Motor neuron (in vitro differentiated cells): Measurements from ENCODE around the gene CMAS. TPM values are rescaled to one million over a fixed set of nuclear protein-coding genes. Genes with fewer than 3 reads are reported as not detected.
A peak's percentile ranks its signal among the peaks of the same experiment; 100 is the strongest.
"Not testable (repeated sequence)": the region's sequence is repeated elsewhere in the genome, so short reads cannot be mapped to it uniquely, and the experiment has no call there.

Experiments
- ATAC-seq, 8 experiments: fragments of 200-7000 bp; cut with Tn5 transposase; replicated peaks in 6 of 8; 2 replicates each; pipeline ENCODE4 v1.8.0; 2021; ENCODE audit warnings: mild to moderate bottlenecking in 8 of 8, moderate library complexity in 8 of 8
- H3K27ac ChIP-seq, 2 donors: fragments of 250-450 bp; sonication (Bioruptor Pico); 2 replicates each; pipeline ENCODE4 v1.9.0; 2021; ENCODE audit warnings: antibody characterized with exemption in 2 of 2, mild to moderate bottlenecking in 2 of 2, moderate library complexity in 1 of 2
- H3K4me1 ChIP-seq, 2 donors: fragments of 250-450 bp; sonication (Bioruptor Pico); replicated peaks in 1 of 2; 2 replicates each; pipeline ENCODE4 v1.6.1; 2021; ENCODE audit warnings: antibody characterized with exemption in 2 of 2, mild to moderate bottlenecking in 2 of 2, moderate library complexity in 1 of 2
- H3K4me3 ChIP-seq, 5 donors: fragments of 250-450 bp; sonication (Bioruptor Pico); 2 replicates each; pipeline ENCODE4 v1.9.0; 2021; ENCODE audit warnings: antibody characterized with exemption in 5 of 5, mild to moderate bottlenecking in 5 of 5, moderate library complexity in 4 of 5
- WGBS, 10 experiments: fragments of 450-650 bp; shearing (Covaris generic); methylation state at CpG; one replicate each; pipeline ENCODE4 v1.0.0; 2022; 5-methylcytosine and 5-hydroxymethylcytosine counted together
- in situ Hi-C, 9 experiments: fragments of 400-800 bp; cut with MboI; loops; one replicate each; pipeline ENCODE4 v1.15.0; 2021; ENCODE audit warnings: low sequenced_read_pairs in 9 of 9, low pct_unique_long_range_greater_than_20kb in 2 of 9; ENCODE audit not compliant: unreplicated experiment in 9 of 9
- total RNA-seq, 8 experiments: library from RNA; unstranded; fragments of 300-600 nt; gene quantifications; 2 replicates each; pipeline versions ENCODE4 v1.2.3 to v1.2.4, GENCODE V29; 2022

CMAS gene
- total RNA-seq, 8 experiments from 2014 or later = 20.4 to 44.3 (median 36.6) TPM

- ATAC-seq, H3K4me1 ChIP-seq, H3K4me3 ChIP-seq, H3K27ac ChIP-seq: not testable (repeated sequence)
- in situ Hi-C loops = loop anchor here in 7 of 9 experiments (10.0 to 25.0 kb wide), 3 partner anchors 236 to 338 kb away; partner anchors contain the start of gene ST8SIA1 (in 7 of the 7)
- WGBS, 10 experiments = 25 to 100% (median 88%) methylated on average over 1 to 2 of the region's 2 CpGs; no CpG with 5 or more reads in 1 of the 10 experiments
These were observed 53.0 kb downstream of the CMAS start for GRCh38 chr12:22099062-22099461.

- peak in 7 of 8 experiments; percentile 9 to 69 (median 50) for ATAC-seq
- Histone ChIP-seq H3K27ac (no peak overlapping the region), H3K4me1 (no peaks in the 10 kb centered on the region), H3K4me3 (no peak overlapping the region)
- in situ Hi-C loops = loop anchor here in 2 of 9 experiments (25.0 kb wide), 2 partner anchors 236 to 336 kb away; partner anchors contain the start of gene ST8SIA1 (in 1 of the 2)
- 0 to 100% (median 80%) methylated on average over 1 to 6 of the region's 6 CpGs; no CpG with 5 or more reads in 1 of the 10 experiments for WGBS, 10 experiments
These were observed 55.1 kb downstream of the CMAS start for GRCh38 chr12:22100958-22101748.

- Histone ChIP-seq H3K4me3 (no peak overlapping the region), H3K27ac (no peak overlapping the region), H3K4me1 (no peaks in the 10 kb centered on the region)
- ATAC-seq = peak in 7 of 8 experiments; percentile 16 to 95 (median 48)
- WGBS, 10 experiments = 0 to 78% (median 37%) methylated on average over 1 to 3 of the region's 5 CpGs; no CpG with 5 or more reads in 6 of the 10 experiments
- in situ Hi-C loops = loop anchor here in 2 of 9 experiments (25.0 kb wide), 2 partner anchors 236 to 336 kb away; partner anchors contain the start of gene ST8SIA1 (in 1 of the 2)
These were observed 55.8 kb downstream of the CMAS start for GRCh38 chr12:22101749-22102243.

GRCh38 chr12:22103418-22103817, 57.4 kb downstream of the CMAS start:
- no peak overlapping the region for H3K4me3 ChIP-seq
- WGBS, 10 experiments = 60 to 100% (median 100%) methylated on average over 1 to 2 of the region's 2 CpGs; no CpG with 5 or more reads in 4 of the 10 experiments
- H3K27ac ChIP-seq = no peak overlapping the region
- in situ Hi-C loops = loop anchor here in 2 of 9 experiments (25.0 kb wide), 2 partner anchors 234 to 334 kb away; partner anchors contain the start of gene ST8SIA1 (in 1 of the 2)
- H3K4me1 ChIP-seq = no peaks in the 10 kb centered on the region
- no peak for ATAC-seq

DNA sequence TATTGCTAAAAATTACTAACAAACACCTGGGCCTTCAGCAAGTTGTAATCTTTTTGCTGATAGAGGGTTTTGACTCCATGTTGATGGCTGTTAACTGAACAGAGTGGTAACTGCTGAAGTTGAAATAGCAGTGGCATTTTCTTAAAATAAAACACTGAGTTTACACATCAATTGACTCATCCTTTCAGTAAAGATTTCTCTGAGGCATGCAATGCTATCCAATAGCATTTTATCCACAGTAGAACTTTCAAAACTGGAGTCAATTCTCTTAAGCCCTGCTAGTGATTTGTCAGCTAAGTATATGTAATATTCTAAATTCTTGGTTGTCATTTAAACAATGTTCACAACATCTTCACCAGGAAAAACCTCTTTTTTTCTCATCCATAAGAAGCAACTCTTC, 59.5 kb downstream of the CMAS start:
- in situ Hi-C loops = loop anchor here in 2 of 9 experiments (25.0 kb wide), 2 partner anchors 232 to 332 kb away; partner anchors contain the start of gene ST8SIA1 (in 1 of the 2)
- no peak for ATAC-seq
- H3K27ac ChIP-seq = no peak overlapping the region

GRCh38 chr12:22110176-22110575, 64.2 kb downstream of the CMAS start:
- H3K4me3 ChIP-seq = no peak overlapping the region
- in situ Hi-C loops = loop anchor here in 2 of 9 experiments (25.0 kb wide), 2 partner anchors 227 to 327 kb away; partner anchors contain the start of gene ST8SIA1 (in 1 of the 2)
- WGBS, 10 experiments = 28 to 82% (median 65%) methylated on average over 2 to 3 of the region's 3 CpGs; no CpG with 5 or more reads in 1 of the 10 experiments
- ATAC-seq = no peak
- H3K27ac ChIP-seq = no peak overlapping the region
- H3K4me1 ChIP-seq = no peaks in the 10 kb centered on the region

More for the DNA sequence above, 59.5 kb downstream of the CMAS start:
- Histone ChIP-seq H3K4me3 (no peak overlapping the region), H3K4me1 (no peaks in the 10 kb centered on the region)

Other genes with a start within 250 kb of the CMAS start
- gene ABCC9, start 104.8 kb upstream of the CMAS start, total RNA-seq = 1 to 10 TPM in 1 of 8 experiments, under 1 TPM in 7; 0.04 to 6.6 (median 0.36) TPM